NOMO-1 treated with DMSO at 0.1 percent for 48 hours (cell line): Measurements from ENCODE around the gene PAX6.

Experiments used
- DNase-seq: peaks from one replicate; lab custom pipeline; 2025; ENCODE audit not compliant: unreplicated experiment; lab: John Stamatoyannopoulos, UW

PAX6 gene

DNA sequence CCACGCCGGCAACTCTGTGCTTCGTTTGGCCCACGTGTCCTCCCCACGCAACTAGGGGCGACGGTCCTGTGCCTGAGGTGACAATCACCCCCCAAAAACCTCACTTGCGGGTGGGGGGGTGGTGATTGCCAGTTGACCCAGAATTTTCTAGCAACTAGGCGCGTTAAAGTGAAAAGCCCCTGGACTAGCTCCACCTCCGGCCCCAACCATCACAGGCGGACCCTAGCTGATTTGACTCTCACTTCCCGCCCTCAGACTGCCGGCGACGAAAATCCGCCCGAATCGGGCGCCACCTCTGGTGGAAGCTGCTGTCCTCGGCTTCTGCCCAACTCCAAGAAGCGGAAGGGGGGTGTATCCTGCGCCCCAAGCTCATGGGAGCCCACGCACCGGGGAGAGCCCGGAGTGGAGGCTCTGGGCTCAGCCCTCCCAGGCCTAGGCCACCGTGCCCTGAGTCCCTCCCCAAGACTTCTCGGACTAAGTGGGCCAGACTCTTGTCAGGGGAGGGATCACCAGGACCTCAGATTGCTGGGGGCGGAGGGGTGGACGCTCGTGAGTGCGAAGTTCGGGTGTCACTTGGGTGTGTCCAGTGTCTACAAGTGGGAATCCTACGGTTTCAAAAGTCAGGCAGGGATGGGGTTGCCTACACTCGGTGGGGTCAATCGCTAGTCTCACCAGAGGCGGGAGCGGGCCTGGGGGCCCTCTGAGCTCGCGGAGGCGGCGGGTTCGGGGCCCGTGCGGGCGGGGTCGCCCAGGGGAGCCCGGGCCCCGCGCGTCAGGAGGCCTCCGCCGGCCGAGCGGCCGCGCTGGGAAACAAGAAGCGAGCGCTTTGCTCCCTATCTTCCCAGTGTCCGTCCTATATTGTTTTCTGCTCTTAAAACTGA lies 12.3 kb downstream of the PAX6 start:
- no peak for DNase-seq

DNA sequence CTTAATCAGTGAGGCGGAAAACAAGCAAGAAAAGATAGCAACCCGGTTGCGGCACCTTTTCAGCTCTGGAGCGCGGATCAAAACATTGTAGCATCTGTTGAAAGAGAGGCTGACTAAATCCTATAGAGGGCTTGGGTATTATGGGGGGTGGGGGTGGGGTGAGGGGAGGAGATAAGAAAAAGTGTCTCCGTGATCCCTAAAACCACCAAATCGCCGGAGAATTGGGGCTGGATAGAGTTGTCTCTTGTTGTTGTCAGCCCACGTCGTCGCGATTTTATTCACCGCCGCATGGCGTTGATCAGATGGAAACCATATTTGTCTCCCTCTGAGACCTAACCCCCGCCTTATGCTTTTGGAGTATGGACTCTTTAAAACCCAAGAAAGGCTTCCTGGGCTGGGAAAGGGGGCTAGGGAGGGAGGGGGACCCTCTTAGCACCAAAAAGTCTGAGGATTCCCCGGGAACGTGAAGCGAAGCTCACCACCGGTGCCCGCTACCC lies 13.0 kb downstream of the PAX6 start:
- DNase-seq = no peak

DNA sequence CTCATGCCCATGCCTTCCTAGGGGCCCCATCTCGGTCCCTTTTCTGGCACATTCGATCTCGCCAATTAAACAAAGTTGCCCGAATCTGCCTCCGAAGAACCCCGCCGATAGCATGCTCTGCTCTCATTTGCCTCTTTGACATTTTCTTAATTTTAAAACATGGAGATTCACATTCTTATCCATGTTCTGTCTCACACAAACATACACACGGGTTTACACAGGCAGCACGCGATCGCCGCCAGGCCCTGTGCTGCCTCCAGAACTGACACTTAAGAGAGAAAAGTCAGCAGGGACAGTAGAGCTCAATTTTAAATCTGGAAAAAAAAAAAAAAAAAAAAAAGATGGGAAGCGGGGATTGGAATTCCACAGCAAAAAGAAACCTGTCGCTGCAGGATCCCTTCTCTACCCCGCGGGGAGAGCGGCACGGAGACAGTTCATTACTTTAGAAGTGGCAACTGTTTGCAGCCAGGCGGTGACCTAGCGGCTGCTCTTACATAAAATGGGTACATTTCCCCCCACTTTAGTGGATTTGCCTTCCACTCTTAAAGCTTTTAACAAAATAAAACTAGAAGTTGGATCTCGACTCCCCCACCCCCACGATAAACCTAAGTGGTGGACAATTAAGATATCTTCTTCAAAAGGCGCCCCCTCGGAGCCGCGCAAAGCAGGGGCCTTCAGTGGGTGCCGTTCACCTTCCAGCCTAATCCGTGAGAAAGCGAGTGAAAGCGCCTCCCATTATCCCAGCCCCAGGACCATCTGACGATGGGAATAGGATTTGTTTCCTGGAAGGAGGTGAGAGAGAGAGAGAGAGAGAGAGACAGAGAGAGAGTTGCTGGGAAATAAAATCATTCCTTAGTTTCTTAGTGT lies 13.7 kb downstream of the PAX6 start:
- DNase-seq = no peak

DNA sequence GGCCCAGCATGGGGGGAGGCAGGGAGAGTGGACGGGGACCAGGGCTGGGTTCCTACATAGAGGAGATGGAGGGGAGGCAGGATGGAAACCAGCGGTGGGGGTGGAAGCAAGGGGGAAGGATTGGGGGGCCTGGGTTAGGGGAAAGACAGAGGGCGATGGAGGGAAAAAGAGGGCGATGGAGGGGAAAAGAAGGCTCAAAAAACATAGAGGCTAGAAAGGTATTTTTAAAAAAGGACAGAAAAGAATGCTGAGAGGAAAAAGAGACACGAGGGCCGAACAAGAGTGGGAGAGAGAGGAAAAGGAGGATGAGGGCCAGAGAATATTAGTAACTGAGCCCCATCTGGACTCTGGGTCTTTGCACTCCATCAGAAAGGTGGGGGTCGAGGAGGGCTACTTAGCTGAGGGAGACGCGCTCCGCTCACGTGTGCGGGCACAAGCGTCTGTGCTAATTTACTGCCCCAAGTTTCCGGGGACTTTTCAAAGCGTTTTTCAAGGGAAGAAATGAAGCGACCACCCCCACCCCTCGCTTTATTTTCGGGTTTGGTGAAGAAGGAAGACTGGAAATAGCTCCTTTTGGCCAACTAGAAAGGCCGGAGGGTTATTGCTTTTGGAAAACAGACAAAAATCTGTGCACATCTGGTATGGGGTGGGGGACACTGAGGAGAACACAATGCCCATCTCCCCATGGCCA lies 14.5 kb downstream of the PAX6 start:
- no peak for DNase-seq

DNA sequence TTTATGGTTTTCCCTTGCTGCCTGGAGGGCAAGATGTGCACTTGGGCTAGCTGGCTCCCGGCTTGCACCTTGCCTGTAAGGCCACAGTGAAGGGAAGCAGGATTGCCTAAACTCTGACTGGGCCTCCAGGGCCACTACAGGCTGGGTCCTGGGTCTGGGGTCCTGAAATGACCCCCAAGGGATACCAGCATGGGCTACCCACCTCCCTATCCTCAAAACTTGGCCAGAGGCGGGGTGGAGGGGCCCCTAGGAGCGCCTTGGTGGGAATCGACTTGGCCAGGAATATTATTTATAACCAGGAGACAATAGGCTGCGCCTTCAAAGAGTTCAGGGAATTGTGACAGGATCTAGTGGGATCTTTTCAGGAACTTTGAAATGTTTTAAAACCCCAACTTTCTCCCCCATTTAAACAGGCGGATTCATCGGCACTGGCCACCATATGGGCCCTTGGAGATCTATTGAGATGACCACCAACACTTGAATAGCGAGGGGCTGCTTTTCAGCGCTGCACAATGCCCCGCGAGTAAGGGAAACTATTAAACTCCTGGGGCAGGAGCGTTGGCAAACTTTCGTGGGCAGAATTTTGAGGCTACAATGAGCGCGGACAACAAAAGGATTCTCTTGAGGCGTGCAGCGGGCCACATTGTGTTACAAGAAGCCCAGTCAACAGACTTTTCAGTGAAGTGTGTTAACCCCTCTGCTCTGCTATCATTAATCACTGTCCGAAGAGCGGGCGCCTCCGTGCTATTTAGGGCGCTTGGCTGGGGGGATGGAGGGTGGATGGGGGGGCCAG lies 15.2 kb downstream of the PAX6 start:
- DNase-seq = no peak

DNA sequence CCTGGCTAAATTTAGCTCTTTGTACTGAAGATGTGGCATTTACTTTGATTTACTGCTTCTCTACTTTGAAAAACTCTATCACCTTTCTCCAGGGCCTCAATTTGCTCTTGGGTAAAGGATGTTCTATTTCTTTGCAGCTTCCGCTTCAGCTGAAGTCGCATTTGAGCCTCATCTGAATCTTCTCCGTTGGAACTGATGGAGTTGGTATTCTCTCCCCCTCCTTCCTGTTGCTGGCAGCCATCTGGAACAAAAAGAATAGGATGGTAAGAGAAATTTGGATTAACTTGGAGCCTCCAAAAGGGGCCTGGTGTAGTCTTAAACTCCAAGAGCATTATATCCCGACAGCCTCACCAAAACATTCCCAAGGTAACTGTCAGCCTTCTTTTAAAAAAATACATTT lies 16.6 kb downstream of the PAX6 start:
- no peak for DNase-seq

DNA sequence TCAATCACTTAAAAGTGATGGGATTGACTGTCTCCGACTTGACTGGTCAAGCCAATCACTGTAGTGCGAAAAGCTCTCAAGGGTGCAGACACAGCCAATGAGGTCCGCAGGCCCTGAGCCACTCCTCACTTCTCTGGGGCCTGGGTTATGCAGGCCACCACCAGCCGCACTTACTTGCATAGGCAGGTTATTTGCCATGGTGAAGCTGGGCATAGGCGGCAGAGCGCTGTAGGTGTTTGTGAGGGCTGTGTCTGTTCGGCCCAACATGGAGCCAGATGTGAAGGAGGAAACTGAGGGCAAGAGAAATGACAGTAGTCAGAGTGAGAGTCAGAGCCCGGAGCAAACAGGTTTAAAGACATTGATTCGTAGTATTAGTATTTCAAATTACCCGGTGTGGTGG lies 17.9 kb downstream of the PAX6 start:
- DNase-seq = no peak

DNA sequence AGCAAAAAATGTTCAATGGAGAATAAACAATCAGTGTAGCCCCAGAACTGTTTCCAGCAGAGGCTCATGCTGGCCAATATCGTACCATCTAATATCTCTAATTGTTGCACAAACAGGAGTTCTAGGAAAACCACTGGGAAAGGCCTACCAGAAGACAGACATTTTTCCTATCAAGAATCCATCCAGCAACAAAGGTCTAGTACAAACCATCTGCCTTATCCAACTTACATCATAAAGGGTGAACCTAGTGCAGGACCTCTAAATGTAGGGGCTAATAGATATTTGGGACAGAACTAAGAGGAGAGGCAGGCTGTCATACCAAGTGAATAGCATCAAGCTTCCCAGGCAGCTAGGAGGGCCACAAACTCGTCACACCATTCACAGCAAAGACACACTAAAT lies 18.7 kb downstream of the PAX6 start:
- no peak for DNase-seq

DNA sequence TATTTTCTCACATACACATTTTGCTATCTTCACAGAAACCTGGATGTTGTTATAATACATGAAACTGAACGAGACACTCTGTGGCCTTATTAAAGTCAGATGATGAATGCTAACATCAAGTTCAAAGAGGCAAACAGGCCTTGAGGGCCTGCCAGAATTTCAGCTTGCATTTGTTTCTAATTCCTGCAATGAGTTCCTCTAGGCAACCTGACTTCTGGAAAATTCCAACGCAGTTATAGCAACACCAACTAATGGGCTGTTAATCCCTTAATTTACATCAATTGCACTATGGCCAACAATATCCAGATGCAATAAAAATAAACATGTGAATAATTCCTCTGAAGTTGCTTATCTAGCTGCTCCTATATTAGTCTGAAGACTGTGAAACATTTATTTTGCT lies 19.1 kb downstream of the PAX6 start:
- DNase-seq = no peak

DNA sequence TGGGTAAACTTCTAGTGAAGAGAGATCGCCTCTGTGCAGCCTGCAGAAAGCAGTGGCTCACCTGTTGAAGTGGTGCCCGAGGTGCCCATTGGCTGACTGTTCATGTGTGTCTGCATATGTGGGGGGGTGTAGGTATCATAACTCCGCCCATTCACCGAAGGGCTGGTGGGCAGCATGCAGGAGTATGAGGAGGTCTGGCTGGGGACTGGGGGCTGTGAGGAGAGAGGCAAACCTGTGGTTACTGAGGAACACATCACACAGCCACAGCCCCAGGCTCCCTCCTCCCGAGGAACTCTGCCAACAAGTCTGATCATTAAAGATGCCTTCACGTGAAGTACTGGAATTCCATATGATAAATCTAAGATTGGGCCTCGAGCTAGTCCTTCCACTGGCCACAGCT lies 20.5 kb downstream of the PAX6 start:
- no peak for DNase-seq

DNA sequence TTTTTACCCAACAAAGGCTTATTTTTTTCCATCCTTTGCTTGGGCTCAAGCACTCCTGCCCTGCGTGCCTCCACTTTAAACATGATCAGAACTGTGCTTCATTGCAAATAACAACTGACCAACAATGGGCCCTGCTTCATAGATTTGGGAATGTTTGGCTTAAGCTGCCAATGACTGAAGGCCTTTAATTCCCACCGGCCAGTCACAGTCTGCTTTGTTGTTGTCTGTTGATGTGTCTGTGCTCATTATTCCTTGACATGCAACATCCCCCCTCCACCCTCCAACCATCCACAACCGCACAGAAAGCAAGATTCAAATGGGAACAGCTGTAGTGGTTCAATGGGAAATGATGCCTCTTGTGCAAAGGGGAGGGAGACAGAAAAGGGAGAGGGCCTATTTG lies 23.0 kb downstream of the PAX6 start:
- no peak for DNase-seq

DNA sequence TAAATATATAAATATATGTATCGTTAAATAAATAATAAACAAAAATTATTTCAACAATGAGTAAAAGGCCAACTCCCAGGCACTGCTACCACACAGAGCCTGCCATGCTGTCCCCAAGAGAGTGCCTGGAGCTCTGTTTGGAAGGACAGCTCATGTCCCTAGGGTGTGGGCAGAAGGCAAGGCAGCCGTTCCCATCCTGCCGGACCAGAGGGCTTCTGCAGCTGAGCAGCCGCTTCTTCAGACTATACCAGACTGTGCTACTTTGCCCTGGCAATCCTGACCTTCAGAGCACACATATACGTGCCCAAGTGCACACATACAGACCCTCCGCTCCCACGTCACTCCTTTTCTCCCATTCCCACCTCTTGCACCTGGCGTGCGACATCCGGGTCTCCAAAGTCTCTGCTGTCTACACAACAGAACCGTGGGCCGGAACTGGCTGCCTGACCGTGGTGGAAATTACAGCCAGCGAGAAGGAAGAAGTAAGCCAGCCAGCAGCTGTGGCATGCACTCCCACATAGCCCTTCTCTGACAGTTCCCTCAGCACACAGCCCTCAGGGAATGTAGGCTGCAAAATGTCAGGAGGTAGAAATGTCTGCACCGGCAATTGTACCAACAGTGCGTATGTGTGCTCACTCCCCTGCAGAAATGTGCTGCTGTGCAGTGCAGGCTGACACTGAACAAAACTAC lies 24.0 kb downstream of the PAX6 start:
- DNase-seq = no peak

DNA sequence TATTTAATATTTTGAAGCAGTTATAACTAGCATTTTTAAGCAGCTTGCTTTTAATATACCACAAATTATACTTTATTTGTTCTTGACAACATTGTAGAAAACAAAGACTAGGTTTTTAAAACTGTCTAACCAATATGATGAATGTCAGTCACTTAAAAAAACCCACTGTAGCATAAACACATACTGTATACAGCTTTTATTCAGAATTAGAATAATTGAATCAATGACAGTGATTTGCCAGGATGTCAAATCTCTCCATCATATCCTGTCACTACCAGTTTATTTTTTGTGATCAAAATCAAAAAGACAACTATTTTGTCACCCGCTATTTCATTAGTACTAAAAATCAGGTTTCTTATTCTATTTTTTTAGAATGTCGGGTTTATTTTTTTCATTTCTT lies 26.5 kb downstream of the PAX6 start:
- DNase-seq = no peak

DNA sequence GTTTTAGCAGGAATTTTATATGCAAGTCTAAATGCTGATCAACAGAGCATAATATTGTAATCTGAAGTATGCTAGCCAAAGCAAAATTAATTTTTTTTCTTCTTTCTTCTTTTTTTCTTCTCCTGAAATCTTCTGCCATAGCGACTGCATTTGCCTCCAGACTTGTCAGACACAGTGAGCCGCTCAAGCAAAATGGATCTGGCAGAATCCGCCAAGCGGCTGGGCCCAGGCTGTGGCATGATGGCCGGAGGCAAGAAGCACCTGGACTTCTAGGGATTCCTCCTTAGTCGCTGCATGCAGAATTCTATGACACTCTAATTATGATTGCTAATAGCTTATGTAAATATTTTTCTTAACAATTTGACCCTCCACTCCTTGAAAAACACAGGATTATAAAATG lies 27.9 kb downstream of the PAX6 start:
- DNase-seq = no peak

DNA sequence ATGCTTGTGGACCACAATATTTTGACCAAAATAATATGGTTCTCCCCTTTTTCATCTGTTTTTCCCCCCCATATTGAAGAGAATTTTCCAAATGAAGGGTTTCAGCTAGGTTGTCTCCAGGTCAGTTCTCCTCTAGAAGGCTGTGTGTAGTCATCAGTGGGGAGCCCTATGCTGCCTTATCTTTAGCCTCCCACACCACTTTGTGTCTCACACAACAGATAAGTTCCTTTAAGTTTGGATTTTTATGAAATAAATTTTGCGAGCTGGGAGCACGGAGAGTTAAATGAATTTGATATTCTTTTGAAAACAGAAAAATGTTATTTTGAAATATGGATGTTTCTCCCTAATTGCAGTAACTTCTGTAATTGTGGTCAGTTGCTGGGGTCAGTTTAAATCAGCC lies 28.9 kb downstream of the PAX6 start:
- no peak for DNase-seq

DNA sequence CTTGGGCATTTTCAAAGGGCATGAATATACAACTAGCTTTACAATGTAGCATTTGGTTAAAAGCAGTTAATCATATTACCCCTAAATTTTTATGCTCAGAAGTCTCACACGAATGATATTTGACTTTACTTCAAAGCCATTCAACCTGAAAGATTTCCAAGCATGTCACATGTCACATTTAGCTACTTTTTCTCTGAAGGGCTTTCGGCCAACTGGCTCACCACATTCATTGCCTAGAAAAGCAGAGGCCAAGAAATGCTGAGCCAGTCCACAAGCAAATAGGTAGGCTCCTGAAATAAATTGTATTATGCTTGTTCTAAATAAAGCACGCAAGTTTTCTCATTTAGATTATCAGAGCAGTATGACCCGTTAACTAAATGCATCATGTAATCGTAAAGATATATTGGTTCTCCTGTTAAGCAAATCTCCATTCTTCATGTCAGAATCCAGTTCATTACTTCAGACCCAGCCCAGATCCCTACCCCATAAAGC lies 30.6 kb downstream of the PAX6 start:
- no peak for DNase-seq

DNA sequence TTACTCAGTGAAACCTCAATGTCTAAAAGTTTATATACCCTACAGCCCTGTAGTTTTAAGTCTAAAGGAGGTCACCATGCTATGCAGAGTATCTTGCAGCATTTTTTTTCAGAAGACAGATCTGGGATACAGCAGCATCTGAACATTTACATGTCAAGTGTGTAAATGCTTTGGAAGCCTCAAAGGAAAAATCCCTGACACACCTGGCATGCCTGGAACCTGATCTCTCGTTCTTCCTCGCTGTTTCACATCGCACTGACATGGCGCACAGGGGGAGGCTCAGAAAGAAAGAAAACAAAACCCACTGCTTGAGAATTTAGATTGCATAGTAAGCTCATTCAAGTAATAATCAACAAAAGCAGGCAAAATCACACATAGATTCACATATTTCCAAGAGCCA lies 31.0 kb downstream of the PAX6 start:
- no peak for DNase-seq

DNA sequence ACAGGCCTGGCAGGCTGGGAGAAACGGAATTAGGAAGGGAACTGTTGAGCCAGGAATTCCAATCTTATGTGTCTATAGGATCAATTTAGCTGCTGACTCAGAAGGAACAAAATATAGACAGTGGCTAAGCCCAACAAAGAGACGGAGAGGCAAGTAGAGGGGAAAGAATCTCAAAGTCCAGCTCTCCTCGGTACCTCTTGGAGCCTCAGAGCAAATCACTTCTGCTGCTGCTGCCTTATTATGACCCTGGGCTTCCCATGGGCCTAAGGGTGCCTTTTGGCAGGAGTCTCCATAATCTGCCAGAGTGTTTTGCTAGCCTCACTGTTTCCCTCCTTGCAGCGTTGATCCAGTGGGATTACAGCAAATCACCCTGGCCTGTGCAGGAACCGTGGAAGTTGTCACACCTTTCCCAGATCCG lies 31.7 kb downstream of the PAX6 start:
- DNase-seq = no peak

DNA sequence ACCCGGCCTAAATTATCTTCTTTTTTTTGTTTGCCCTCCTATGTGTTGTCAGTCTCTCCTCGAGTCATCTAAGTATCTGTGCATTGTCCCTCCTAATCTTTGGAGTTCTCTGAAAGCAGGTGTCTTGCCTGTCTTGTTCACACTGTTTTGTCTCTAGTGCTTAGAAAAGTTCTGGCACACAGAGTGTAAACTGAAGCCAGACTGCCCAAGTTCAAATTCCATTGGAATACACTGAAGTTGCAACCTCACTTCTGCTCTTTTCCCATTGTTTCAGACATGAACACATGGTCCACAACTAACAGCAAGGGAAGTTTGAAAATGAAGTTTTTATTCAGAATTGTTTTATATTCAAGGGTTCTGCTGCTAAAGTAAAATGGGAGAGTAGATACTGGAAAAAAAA lies 38.7 kb downstream of the PAX6 start:
- DNase-seq = no peak
